Type B pancreatic cell (in vitro differentiated cells): ENCODE measurements around the gene MAGI3. TPM values are rescaled to one million over a fixed set of nuclear protein-coding genes. Genes with fewer than 3 reads are reported as not detected.

Source experiments
- DNase-seq: peaks from one replicate; pipeline ENCODE4 v3.0.0; 2021; ENCODE audit warnings: mixed read lengths; ENCODE audit not compliant: unreplicated experiment; ENCODE audit errors: extremely low spot score
- H3K27ac Mint-ChIP-seq: 2 replicates; pipeline ENCODE4 v1.8.0; 2021; ENCODE audit warnings: mild to moderate bottlenecking, mixed read lengths
- H3K27me3 Mint-ChIP-seq: 2 replicates; pipeline ENCODE4 v1.8.0; 2021; ENCODE audit warnings: mixed read lengths
- H3K36me3 Mint-ChIP-seq: 2 replicates; pipeline ENCODE4 v1.8.0; 2021; ENCODE audit warnings: mixed read lengths
- H3K4me1 Mint-ChIP-seq: one replicate; pipeline ENCODE4 v1.8.0; 2021; ENCODE audit warnings: mixed read lengths; ENCODE audit not compliant: unreplicated experiment
- H3K4me3 Mint-ChIP-seq: 2 replicates; pipeline ENCODE4 v1.8.0; 2021; ENCODE audit warnings: mild to moderate bottlenecking, mixed read lengths
- H3K9me3 Mint-ChIP-seq: 2 replicates; pipeline ENCODE4 v1.8.0; 2021; ENCODE audit warnings: mixed read lengths
- CTCF ChIP-seq: fragments of 200-600 bp; sonication (generic); conservative IDR thresholded peaks from 2 replicates; pipeline ENCODE4 v1.5.0; 2021; ENCODE audit warnings: antibody characterized with exemption, mild to moderate bottlenecking
- total RNA-seq: library from RNA; stranded (reverse); gene quantifications from 2 replicates; pipeline ENCODE4 v1.2.1, GENCODE V29; 2021; ENCODE audit warnings: low replicate concordance

The MAGI3 gene
- total RNA-seq, 1 donor from 2014 or later, result 19.2 TPM

DNA sequence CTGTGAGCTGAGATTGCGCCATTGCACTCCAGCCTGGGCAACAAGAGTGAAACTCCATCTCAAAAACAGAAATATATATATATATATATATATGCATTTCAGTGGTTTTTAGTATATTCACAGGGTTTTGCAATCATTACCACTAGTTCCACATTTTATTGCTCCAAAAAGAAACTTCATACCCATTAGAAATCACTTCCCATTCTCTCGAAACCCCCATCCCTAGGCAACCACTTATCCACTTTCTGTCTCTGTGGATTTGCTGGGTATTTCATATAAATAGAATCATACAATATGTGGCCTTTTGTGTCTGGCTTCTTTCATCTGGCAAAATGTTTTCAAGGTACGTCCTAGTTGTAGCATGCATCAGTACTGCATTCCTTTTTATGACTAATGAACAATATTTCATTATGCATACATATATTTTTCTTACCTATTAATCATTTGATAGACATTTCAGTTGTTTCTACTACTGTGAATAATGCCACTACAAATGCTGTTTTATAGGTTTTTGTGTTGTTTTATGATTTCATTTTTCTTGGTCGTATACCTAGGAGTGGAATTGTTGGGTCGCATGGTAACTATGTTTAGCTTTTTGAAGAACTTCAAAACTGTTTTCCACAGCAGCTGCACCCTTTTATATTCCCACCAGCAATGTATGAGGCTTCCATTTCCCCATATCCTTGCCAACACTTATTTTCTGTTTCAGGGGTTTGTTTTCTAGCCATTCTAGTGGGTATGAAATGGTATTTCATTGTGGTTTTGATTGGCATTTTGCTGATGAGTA is 273.0 kb downstream of the MAGI3 start:
- Mint-ChIP-seq H3K36me3 (peaks cover 24% of the 10 kb centered on the region), H3K9me3 (no peaks in the 10 kb centered on the region), H3K4me1 (peaks cover 19% of the 10 kb centered on the region), H3K27me3 (no peaks in the 10 kb centered on the region), H3K4me3 (no peak overlapping the region), H3K27ac (no peak overlapping the region)
- DNase-seq, result no peak
- TF ChIP-seq CTCF, result no peak

- DNase-seq, result no peak
- TF ChIP-seq CTCF, result no peak
- Mint-ChIP-seq H3K27ac (no peak overlapping the region), H3K27me3 (no peaks in the 10 kb centered on the region), H3K4me1 (peaks cover 3% of the 10 kb centered on the region), H3K4me3 (no peak overlapping the region), H3K9me3 (no peaks in the 10 kb centered on the region), H3K36me3 (peaks cover 21% of the 10 kb centered on the region)
Observed at GRCh38 chr1:113665071-113665470, 274.8 kb downstream of the MAGI3 start.

GRCh38 chr1:113666126-113666525 is 275.8 kb downstream of the MAGI3 start:
- Mint-ChIP-seq H3K27me3 (no peaks in the 10 kb centered on the region), H3K4me3 (no peak overlapping the region), H3K9me3 (no peaks in the 10 kb centered on the region), H3K36me3 (peaks cover 19% of the 10 kb centered on the region), H3K27ac (no peak overlapping the region), H3K4me1 (no peaks in the 10 kb centered on the region)
- no peak for TF ChIP-seq CTCF
- DNase-seq, result no peak

DNA sequence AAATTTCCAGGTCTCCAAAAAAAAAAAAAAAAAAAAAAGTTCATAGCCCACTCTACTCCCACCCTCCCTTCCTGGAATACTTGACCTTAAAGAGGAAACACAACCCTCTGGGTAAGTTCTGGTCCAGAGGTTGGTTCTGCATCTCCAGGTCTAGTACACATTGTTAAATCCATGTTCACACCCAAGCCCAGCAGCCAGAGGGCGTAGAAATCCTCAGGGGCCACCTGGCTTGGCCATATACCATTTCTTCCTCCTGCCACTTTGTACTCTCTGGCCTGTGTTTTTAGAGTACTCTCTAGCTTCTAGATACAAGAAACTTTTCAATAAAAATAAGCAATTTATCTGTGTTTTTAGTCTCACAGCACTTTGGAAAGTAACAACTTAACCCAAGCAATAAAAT is 279.7 kb downstream of the MAGI3 start:
- Mint-ChIP-seq H3K4me1 (no peaks in the 10 kb centered on the region), H3K36me3 (peaks cover 18% of the 10 kb centered on the region), H3K27ac (no peak overlapping the region), H3K27me3 (no peaks in the 10 kb centered on the region), H3K9me3 (no peaks in the 10 kb centered on the region), H3K4me3 (no peak overlapping the region)
- no peak for TF ChIP-seq CTCF
- no peak for DNase-seq

GRCh38 chr1:113670650-113671049 is 280.3 kb downstream of the MAGI3 start:
- no peak for TF ChIP-seq CTCF
- H3K27me3 Mint-ChIP-seq, result no peaks in the 10 kb centered on the region
- peaks cover 18% of the 10 kb centered on the region for H3K36me3 Mint-ChIP-seq
- H3K4me1 Mint-ChIP-seq, result no peaks in the 10 kb centered on the region
- no peaks in the 10 kb centered on the region for H3K9me3 Mint-ChIP-seq
- H3K4me3 Mint-ChIP-seq, result no peak overlapping the region
- no peak for DNase-seq
- H3K27ac Mint-ChIP-seq, result no peak overlapping the region
